NK-92 (cell line): ENCODE data around the gene KDM8.
A peak's percentile ranks its signal among the peaks of the same experiment; 100 is the strongest.

Source experiments
- DNase-seq: peaks from one replicate; lab custom pipeline; 2025; ENCODE audit not compliant: unreplicated experiment; lab: John Stamatoyannopoulos, UW

The KDM8 gene

DNA sequence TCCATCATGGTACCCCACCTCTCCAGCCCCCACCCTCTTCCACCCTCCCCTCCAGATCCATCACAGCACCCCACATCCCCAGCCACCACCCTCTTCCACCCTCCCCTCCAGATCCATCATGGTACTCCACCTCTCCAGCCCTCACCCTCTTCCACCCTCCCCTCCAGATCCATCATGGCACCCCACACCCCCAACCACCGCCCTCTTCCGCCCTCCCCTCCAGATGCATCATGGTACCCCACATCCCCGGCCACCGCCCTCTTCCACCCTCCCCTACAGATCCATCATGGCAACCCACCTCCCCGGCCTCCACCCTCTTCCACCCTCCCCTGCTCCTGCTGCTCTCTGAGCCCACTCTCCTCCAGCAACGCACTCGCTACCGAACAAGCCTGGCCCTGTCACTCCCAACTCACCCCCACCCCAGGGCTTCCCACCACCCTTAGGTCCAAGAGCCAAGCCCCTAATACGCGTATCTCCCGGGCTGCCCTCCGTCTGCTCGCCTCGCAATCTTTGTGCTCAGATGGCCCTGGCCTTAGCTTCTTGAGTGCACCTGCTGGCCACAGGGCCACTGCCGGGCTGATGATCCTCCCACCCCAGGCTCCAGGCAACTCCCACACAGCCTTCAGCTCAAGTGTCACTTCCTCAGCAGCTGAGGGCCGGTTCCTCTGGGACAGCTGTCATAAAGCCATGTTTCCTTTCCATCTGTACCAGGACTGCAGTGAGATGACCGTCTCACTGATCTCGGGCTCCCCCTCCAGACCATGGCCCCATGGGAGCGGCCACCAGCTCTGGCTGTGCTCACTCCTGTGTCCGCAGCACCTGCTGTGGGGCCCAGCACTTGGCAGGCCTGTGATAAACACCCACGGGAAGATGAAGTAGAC lies 25.5 kb downstream of the KDM8 start:
- DNase-seq = no peak

DNA sequence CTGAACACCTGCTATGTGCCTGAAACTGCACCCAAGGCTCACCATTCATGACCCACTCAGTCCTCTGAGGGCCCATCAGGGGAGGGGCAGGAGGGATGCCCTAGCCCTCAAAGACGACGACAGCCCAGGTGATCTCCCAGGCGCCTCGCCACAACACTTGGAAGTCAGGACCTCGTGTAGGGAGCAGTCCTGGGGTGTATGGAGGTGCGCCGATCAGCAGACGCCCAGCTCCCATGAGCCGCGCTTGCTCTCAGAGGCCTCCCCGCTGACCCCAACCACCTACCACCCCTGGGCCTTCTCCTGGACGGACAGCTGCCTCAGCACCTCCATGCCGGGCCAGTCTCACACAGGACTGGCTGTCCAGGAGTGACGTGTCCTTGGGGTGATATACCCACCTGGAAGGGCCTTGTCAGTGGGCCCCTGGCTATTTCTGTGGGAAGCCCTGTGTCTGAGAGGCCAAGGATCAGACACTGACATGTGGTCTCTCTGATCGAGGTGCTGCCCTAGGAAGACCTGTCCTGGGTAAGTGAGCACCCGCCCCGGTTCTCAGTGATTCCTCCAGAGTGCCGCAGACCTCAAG lies 26.7 kb downstream of the KDM8 start:
- no peak for DNase-seq

DNA sequence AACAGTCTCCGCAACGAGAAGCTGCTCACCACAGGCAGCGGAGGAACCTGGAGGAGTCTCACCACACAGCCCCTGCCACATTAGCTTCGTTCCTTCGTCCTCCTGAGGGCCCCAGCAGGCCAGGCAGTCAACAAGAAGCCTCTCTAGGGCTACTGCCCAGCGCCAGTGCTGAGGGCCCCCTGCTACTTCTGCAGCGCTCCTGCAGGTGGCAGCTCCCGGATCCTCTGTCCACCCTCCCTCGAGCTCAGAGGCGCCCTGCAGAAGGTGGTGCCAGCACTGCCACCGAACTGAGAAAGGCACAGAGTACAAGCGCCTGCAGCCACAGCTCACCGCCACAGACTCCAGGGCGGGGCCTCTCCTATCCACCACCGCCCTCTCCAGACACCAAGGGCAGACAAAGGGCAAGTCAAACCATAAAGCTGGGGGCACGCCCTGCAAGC lies 27.3 kb downstream of the KDM8 start:
- no peak for DNase-seq

DNA sequence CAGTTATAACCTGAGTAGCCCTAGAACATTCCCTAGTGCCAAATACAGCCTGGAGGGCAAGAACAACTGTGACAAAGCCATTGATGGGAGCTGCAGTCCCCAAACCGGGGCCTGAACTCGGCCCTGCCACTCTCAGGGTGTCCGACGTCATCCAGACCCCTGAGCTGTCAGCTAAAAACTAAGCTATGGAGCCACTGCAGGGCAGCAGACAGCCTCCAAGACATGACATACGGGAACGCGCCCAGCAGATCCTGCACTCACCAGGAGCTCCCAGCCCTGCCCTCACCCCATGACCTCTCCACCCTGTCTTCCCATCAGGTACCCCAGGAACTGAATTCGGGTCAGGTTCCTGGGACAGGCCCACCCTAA lies 28.4 kb downstream of the KDM8 start:
- DNase-seq = no peak

DNA sequence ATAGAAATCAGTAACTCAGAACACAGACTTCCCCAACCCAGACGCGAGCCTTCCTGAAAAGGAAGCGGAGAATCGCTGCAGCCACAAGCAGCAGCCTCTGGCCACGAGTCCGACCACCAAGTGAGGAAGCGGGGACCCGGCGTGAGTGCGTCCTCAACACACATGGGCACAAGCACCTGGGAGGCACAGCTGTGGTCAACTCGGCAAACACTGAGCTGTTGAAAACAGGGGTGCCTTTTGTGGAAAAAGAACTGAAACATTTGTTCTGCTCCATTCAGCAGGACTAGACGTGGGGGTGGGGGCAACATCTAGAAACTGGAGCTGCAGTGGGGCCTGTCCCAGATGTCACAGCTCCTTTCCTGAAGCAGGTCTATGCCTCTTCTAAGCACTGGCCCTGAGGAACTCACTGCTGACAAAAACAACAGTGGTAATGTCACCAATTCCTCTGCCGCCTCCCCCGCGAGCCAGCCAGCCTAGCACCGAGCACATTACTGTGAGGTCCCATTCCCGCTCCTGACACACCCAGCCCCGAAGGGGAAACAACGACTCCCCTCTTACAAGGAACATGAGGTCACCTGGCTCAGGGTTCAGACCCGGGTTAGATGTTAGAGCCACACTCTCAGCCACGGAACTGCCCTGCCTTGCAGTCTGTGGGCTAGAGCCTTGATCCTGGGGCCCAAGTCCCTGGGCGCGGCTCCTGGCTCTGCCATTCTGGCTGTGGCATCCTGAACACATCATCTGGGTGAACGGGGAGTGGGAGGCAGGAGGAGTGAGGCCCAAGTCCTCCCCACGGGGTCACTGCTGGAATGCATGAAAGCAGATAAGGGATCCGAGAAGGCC lies 29.0 kb downstream of the KDM8 start:
- DNase-seq = no peak

DNA sequence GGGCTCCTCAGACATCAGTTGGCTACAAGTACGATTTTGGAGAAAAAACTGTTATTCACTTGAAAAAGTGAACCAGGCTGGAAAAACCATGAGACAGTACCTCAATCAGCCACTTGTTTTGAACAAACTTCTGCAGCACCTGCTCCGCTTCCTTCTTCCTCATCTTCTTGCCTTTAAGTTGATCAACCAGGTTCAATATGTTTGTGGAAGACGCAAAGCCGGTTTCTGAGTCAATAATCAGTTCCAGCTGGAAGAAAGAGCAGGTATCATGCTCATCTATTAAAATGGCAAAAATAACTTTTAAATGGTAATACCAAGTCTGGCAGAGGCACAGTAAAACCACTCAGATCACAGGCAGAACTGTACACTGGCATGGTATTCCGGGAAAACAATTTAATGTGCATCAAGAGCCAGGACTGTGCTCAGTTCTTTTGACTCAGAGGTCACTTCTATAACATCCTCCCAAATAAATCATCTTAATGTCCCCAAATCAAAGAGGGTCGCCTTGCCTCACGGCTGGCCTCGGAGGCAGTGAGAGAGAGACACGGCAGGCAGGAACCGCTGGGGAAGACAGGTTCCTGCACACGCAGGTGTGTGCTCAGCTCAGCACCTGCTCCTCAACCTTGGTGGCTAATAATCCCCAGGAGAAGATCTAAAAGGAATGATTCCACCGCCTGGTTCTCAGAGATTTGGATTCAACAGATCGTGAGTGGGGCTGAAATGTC lies 29.7 kb downstream of the KDM8 start:
- no peak for DNase-seq

DNA sequence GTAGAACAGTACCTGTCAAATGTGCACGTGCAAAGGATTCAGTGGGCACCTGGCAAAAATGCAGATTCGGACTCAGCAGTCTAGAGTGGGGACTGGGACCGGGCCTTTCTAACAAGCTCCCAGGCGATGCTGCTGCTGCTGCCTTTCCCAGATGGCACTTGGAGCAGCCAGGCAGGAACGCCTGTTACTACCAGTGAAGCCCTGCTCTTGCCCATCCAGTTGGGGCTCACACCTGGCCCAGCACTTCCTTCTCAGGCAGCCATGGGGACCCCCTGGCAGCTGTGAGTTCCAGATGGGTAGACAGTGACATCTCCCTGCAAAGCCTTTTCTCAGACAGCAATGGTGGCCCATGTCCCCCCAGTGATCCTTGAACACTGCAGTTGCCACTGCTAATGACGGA lies 30.4 kb downstream of the KDM8 start:
- DNase-seq = no peak

DNA sequence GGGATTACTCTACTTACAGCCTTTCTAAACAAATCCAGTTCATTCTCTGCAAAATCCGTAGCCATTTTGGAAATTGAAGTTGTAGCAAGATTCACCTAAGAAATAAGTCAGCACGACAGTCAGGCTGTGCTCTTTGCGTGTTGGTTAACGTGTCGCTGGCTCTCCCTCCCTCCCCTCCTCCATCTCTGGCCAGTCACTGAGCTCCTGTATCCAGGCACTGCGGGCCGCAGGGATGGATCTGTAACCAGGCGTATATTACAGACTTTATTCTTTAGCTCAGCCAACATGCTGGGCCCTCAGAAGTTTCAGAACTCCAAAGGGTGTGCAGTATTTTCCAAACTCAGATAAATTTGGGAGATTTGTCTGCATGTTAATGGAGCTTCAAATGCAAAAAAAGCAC lies 30.8 kb downstream of the KDM8 start:
- DNase-seq = no peak

DNA sequence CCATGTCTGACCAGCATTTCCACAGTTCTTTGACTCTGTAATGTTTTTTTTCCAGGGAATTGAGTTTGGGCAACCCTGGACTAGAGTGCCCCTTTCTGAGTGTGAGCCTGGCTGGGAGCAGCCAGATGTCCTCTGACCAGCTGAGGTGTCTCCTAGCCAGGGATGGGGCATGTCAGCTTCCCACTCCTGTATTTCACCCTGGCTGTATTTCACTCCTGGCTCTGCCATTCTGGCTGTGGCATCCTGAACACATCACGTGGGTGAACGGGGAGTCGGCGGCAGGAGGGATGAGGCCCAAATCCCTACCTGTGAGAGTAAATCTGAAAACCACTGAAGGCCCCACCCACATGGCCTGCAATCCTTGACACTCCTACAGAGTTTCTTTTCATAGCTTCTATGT lies 31.3 kb downstream of the KDM8 start:
- no peak for DNase-seq

DNA sequence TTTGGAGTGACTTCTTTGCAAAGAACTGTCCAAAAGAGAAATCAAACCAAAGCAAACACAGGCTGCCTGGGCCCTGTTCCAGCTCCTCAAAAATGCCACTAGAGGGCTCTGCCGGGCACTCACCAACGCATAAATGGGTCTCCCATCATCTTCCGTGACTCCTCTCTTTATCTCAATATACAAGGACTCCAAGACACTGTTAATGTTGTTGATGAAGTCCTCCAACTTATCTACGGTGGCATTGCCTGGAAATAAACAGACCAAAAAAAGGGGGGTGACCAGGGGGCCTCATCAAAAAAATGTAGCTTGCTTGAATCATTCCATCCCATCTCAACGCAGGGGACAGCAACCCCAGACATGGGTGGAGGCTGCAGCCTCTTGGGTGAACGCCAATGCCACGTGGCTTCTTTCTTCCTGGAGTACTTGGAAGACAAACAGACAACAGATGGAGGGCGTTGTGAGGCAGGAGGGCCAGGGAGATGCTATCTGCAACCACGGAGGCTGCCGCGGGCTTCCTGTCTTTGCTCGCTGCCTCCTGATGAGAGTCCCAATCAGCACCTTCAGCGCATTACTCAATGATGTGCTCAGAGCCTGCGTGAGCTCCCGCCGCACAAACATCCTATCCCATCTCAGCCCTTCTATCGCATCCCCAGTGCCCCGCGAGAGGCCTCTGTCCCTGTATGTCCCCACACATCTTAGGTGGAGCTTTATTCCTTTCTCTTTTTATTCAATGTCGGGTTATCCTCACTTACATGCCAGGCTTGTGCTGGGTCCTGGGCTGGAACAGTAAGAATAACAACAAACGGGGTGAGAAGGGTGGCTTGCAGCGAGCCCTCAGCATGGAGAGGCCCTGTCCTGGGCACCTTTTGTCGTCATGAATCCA lies 32.0 kb downstream of the KDM8 start:
- peak; percentile 53 for DNase-seq

DNA sequence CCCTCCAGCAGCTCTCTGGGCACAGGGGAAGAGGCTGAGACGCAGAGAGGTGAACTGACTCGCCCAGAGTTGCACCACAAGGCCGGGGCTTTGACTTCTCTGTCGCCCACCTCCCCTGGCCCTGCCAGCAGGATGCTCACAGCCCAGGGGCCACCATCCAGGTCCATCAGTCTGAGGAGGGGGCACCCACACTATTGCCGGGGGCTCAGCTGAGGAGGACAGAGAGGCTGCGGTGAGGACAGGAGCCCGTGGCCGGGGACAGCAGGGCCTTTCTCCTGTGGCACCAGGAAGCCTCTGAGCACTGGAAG lies 32.6 kb downstream of the KDM8 start:
- DNase-seq = no peak

DNA sequence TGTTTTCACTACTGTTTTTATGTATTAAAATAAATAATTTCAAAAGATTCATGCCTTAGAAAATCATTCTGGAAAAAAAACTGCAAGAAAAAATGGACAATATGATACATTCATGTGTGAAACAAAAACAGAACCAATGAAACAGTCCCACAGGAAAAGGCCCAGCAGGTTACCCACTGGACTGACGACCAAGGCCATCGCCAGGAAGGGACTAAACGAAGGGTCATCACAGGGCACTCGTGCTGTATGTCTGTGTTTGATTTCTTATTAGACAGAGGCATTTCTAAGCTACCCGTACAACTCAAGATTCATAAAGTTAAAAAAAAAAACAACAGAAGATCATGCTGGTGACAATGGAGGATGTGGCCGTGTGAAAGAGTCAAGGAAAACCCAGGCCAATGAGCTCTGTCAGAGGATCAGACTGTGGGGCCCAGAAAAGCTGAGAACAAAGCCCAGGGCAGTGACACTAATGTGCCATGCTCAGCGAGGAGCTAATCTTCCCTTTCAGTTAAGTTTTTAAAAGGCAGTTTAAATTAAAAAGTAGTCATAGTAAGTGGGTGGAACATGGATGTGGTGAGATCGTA lies 33.4 kb downstream of the KDM8 start:
- no peak for DNase-seq

DNA sequence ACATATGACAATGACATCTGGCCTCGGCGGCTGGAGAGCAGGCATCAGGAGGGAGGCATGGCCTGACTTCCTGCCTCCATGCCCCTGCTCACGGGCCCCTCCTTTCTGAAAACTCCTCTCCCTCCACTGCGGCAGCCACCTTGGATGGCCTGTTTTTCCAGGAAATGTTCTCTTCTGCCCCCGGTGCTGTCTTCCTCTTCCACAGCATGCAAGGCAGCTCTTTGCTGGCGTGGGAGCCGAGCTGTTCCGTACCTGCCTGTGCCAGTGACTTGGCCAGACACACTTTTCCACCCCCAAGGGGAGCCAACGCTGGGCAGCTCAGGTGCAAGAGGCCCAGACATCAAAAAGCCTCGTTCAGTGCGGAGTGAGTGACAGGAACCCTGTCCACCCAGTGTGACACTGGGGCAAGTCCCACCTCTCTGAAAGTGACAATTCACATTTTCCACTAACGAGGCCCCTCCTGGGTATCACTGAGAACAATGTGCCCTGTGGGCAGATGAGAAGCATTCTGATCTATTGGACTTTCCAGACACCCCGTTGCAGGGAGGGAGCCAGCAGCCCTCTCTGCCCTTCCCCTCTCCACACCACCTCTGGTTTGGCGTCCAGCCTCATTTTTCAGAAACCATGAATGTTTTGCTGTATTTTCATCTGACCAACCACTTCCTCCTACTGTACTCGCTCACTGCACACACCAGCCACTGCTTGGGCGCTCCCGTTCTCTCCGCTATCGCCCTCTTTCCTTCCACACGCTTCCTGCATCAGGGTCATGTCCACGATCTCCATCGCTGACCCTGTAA lies 34.1 kb downstream of the KDM8 start:
- DNase-seq = peak; percentile 45

DNA sequence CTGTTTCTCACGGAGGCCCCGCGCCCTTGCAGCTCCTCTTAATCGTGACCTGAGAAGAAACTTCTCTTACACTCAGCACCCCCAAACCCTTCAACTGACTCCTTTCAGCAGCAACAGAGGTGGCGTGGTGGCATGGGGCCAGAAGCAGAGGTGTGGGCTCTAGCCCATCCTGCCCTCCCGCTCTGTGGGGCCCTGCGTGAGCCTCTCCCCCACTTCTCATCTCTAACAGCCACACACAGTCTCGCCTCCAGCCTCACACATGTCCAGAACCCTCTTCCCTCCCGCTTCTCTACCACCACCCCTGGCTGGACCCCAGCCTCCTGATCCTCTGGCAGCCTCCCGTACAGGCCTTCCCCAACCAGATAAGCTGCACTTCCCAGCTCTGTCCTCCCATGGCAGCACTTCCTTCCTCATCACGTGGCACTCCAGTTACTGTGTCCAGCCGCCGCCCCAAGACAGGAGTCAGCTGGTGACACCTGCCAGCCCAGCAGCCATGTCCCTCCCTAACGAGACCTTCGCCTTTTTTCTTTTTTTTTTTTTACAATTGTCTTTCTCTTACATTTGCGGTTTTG lies 34.8 kb downstream of the KDM8 start:
- no peak for DNase-seq

DNA sequence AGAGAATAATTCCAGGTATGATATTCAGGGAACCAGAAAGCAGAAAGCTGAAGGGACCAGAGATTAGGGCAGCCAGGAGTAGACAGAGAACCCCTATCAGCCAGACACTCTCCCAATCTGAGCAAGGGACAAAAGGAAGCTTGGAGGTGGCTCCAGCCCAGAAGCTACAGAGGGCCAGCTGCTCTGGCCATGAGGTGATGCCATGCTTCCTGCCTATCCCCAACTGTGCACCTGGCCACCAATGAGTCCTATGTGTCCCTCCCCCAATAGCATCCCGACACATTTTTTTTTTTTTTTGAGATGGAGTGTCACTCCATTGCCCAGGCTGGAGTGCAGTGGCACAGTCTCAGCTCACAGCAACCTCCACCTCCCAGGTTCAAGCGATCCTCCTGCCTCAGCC lies 35.3 kb downstream of the KDM8 start:
- DNase-seq = no peak

DNA sequence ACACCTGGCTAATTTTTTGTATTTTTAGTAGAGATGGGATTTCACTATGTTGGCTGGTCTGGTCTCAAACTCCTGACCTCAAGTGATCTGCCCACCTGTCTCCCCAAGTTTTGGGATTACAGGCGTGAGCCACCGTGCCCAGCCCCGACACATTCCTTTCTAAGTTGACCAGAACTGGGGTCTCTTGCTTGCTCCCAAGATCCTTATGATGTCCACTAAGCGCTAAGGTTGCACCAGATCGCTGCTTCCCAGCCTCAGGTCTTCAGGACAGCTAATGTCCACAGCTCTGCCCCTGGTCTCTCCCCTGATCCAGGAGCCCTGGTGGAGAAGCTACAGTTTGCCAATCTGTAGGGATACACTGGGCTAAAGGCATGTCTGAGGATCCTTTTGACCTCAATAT lies 35.7 kb downstream of the KDM8 start:
- DNase-seq = no peak

DNA sequence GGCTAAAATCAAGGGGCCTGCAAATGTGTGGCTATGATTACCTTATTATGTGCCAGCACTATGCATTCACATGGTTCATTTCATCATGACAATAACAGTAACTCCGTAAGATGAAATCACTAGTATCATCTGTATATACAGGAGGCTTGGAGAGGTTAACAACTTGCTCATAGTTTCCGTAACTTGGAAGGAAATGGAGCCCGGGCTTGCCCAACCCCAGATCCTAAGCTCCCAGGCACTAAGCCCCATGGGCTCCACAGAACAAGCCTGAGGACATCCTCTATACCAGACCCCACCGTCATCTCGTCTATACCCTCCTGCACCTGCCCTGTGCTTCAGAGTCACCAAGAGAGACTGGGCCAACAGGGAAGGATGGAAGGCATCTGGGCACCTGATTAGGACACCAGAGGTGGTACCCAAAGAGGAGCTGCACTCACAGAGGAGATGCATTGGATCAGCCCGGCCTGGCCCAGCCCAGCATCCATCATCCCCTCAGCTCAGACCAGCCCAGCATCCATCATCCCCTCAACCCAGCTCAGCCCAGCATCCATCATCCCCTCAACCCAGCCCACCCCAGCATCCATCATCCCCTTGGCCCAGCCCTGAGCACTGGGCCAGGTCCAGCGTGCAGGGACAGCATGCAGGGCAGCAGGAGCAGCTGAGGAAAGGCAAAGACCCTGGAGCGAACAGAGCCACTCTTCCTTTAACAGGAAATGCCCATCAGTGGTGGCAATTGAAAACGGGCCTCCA lies 36.8 kb downstream of the KDM8 start:
- no peak for DNase-seq

DNA sequence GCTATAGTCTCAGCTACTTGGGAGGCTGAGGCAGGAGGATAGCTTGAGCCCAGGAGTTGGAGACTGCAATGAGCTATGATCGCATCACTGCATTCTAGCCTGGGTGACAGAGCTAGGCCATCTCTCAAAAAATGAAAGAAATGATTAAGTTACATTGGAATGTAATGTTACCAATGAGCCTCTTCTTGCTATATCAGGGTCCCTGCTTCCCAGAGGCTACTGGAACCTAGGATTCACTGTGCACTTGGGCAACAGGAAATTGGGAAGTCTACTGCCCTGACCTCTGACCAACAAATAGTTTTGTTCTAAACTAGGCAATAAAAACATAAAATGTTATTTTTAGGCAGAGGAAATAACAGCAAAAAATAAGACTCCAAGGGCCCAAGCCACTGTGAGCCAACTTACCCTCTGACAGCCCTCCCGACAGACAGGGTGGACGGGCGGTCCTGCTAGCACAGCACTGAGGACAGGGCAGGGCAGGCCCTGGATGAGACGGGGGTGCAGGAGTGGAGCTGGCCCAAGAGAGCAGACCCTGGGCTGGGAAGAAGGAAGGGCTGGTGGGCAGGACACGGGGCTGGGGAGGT lies 37.7 kb downstream of the KDM8 start:
- DNase-seq = no peak
